ENCODE data around the gene THBS3.
"Not testable (repeated sequence)": the region's sequence is repeated elsewhere in the genome, so short reads cannot be mapped to it uniquely, and the experiment has no call there.

The THBS3 gene

DNA sequence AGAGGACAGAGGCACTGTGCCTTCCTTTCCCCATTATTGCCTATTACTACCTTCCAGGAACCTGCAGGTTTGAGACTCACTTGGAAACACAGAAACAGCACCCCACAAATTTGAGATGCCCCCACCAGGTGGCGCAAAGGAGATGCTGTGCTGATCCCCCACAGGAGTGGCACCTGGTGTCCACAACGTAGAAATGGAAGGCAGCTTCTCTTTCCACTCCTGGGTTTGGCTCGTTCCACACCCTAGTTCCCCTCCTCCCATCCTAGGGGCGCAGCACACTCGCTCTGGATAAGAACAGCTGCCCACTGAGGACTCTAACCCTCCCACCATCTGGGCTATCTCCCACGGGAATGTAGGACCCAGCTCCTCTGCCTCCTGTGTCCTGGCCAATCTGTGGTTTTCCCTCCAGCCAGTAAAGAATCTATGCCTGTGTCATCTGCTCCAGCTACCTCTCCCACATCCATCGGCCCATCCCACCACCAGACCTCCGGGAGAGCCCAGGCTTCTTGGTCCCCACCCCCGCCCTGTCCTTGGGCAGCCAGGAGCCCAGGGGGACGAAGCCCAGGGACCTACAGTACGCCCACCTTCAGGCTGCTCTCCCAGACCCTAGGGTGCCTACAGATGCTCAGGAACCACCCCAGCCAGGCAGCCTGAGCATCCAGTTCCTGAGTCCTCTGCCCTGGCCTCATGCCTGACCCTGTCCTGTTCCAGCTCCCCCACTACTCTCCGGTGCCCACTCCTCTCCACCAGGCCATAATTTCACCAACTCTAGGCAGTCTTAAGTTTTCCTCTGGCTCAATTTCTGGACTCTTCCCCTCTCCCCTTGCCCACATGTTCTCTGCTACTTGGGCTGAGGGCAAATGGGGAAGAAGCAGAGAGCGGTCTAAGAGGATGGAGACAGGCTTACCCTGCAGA is 549 bp downstream of the THBS3 start:
- DNase-seq: peak; percentile 84

DNA sequence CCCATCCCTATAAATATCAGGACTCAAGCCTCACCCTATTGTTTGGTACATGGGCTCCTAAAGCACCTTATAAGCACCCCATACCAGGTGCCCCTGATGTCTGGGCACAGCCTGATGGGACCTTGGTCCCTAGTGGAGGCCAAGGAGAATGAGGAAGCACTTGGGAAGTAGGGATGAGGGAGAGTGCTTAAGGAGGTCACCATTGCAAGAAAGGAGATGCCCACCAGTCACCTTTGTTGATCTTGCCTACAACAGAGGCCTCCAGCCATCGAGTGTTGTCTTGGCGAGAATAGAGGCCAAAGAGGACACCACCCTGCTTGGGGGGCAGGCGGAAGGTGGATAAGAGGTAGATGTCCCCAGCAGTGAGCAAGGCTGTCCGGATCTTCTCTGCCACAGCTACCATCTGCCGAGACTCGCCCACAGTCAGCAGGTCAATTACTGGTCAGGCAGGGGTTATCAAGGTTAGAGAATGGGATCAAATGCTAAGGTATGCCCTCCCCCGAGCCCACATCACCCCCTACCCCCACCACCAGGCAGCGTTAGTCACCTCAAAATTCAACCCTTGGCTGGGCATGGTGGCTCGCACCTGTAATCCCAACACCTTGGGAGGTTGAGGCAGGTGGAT is 1.6 kb downstream of the THBS3 start:
- DNase-seq: no peak

GRCh38 chr1:155205035-155205434 is 2.7 kb downstream of the THBS3 start:
- DNase-seq: no peak

DNA sequence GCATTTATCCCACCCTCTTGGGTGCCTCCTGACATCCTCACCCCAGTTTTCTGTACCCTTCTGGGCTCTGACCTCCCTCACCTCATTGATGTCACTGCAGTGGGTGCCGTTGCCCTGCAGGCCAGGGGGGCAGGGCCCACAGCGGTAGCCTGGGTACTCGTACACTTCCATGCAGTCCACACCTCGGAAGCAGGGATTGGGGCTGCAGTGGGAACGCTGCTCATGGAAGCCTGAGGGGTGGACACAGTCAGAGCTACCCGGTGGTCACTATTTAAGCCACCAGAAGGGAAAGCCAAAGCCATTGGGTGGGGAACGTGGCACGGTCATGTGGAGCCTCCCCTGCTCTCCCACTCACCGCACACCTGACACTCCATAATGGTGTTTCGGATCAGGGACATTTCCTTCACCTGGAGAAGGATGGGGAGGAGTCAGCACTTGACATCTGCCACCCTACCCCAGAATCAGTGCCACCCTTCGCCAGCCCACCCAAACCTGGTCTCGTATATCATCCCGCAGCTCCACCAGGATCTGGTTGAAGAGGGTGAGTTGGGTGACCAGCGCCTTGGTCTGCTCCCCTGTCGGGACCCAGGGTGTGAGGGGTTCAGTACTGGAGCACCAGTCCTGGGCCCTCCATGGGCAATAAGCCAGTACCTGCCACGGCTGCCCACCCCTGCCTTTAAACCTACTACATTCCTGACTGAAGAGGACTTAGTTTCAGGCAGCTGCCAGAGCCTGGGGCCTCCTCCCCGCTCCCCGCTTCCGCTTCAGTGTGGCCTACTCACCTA is 4.8 kb downstream of the THBS3 start:
- DNase-seq: no peak

GRCh38 chr1:155202198-155202597 is 5.5 kb downstream of the THBS3 start:
- no peak for DNase-seq

GRCh38 chr1:155200920-155201319 is 6.8 kb downstream of the THBS3 start:
- no peak for DNase-seq

GRCh38 chr1:155199792-155200191 is 7.9 kb downstream of the THBS3 start:
- no peak for DNase-seq

GRCh38 chr1:155198547-155198906 is 9.2 kb downstream of the THBS3 start:
- DNase-seq: no peak

DNA sequence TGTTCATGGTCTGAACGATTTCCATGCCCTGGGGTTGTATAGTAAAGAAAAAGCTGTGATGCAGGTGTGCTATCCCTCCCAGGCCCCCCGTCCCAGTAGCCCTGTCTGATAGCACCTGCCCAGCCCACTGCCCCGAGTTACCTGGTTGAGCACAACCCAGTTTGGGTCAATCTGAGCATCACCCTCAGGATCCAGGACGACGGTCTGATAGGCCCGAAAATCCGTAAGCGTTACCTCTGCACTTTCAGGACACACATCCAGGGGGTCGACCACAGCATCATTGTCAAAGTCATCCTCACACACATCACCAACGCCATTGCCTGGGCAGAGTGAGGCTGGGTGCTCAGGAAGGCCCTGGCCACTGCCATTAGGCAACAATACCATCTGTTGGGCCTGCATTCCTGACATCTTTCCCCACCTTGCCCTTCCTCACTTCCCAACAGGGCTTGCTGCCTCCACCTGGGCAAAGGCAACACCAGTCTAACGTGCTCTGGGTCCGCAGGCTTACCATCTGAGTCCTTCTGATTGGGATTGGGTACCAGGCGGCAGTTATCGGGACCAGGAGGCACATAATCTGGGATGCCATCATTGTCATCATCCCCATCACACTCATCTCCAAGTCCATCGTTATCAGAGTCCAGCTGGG is 9.7 kb downstream of the THBS3 start:
- no peak for DNase-seq

DNA sequence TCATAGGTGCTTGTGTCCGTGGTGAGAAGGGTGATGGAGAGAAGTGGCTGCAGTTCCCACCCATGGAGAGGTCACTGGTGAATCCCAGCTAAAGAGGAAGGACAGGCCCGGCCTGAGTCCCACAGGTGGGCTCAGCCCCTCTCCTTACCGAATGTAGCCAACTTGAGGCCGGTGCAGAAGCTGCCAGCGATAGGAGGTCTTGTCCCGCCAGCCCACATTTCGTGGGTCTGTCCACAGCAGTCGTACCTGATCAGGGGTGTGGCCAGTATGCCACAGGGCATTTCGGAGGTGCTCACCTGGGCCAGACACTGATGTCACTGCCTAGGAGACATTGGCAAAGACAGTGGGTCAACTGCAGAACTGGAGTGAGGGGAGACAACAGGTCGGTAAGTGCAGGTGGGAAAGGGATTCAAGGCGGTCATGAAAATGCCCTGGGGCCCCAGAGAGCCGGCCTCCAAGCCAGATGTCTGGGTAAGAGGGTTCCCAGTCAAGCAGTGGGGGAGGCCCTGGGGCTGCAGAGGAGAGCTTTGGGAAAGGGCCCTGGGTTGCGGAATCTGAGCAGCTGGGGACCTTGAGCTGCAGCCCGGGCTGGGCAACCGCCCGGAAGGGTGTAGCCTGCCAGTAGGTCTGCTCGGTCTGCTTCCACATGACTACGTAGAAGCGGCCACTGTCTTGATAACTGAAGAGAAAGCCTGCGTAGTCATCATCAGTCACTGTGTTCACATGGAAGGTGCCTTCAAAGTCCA is 10.6 kb downstream of the THBS3 start:
- no peak for DNase-seq

DNA sequence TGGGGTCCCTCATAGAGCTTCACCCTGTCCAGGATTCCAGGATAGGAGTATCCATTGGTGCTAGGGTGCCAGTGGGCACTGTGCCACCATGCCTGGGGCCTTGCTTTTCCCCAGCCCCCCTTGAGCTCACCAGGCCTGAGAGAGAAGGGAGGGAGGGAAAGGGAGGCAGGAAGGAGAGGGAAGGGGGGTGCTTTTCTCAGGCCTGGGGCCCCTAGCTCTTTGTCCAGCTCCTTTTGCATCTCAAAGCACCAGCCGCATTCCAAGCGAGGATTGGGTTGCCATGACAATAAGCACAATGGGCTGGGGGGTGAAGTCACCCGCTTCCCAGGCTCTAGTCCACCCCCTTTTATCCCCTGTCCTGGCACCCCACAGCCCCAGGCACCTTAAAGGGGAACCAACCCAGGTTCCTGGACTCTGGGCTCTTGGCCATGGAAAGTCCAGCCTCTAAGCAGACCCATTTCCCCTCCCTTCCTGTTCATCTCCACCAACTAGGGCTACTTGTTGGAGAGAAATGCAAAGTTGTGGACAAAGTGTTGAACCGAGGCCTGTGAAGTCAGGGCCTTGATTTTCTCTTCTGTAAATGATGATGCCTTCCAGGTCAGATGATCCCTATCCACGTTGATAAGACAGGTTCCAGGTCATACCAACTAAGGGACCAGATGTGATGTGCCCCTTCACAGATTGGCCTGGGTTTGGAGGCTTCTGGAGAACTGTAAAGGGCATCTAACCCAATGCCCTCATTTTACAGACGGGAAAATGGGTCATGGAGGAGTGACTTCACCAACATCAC is 11.4 kb downstream of the THBS3 start:
- no peak for DNase-seq

GRCh38 chr1:155195201-155196102 is 12.2 kb downstream of the THBS3 start:
- DNase-seq: no peak

GRCh38 chr1:155193991-155194240 is 13.8 kb downstream of the THBS3 start:
- not testable (repeated sequence) for DNase-seq

DNA sequence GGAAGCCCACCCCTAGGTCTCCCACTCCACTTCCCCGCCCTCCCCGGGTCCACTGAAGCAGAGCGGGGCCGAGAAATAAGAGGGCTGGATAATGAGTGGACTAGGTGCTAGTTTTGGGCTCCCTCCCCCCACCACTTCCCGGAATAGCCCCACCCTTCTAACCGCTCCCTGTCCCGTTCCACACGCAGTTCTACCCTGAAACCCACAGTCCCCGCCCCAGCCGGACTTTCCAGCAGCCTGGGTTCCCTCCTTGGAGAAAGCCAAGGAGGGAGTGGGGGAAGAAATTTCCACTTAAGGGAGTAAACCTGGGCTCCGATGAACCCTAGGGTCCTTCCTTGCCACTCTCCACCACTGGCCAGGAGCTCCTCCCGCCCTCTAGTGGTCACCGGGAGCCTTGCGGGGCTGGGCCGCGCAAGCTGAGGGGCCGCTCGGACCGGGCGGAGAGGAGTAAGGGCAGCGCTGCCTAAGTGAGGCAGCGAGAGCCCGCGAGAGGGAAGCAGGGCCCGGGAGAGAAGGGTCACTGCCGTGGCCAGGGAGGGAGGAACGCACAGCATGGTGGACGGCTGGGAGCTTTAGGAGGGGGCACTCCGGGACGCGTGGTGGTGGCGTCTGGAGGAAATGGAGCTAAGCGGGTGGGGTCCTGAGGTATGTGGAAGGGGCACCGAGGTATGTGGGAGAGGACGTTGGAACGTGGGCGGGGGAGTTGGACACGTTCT is 14.3 kb downstream of the THBS3 start:
- peak; percentile 86 for DNase-seq

GRCh38 chr1:155192346-155193274 is 15.1 kb downstream of the THBS3 start:
- DNase-seq: peak; percentile 81

DNA sequence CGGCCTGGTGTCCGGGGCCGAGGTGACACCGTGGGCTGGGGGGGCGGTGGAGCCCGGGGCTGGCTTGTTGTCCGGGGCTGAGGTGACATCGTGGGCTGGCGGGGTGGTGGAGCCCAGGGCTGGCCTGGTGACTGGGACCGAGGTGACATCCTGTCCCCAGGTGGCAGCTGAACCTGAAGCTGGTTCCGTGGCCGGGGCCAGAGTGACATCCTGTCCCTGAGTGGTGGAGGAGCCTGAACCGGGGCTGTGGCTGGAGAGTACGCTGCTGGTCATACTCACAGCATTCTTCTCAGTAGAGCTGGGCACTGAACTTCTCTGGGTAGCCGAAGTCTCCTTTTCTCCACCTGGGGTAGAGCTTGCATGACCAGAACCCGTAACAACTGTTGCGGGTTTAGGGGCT is 15.8 kb downstream of the THBS3 start:
- DNase-seq: no peak

DNA sequence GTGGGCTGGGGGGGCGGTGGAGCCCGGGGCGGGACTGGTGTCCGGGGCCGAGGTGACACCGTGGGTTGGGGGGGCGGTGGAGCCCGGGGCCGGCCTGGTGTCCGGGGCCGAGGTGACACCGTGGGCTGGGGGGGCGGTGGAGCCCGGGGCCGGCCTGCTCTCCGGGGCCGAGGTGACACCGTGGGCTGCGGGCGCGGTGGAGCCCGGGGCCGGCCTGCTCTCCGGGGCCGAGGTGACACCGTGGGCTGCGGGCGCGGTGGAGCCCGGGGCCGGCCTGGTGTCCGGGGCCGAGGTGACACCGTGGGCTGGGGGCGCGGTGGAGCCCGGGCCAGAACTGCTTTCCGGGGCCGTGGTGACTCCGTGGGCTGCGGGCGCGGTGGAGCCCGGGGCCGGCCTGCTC is 17.8 kb downstream of the THBS3 start:
- DNase-seq: not testable (repeated sequence)

- DNase-seq: no peak
Measured at GRCh38 chr1:155188268-155188667, 19.4 kb downstream of the THBS3 start.

DNA sequence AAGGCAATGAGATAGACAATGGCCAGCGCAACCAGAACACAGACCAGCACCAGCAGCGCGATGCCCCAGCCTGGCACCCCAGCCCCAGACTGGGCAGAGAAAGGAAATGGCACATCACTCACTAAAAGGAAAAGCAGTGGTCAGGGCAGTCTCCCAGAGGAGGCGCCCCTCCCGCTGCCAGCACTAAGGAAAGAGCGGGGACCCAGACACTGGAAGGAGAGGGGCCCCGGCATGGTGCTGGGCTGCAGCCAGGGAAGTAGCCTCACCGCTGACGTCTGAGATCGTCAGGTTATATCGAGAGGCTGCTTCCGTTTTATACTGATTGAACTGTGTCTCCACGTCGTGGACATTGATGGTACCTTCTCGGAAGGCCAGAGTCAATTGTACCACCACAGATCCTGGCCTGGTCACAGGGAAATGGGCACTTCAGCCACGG is 20.2 kb downstream of the THBS3 start:
- no peak for DNase-seq
